HG03460 (cell line): ENCODE results near the gene PCDHA5.
"Not testable (repeated sequence)": the region's sequence is repeated elsewhere in the genome, so short reads cannot be mapped to it uniquely, and the experiment has no call there.

Experiments
- ATAC-seq: cut with Tn5 transposase; IDR thresholded peaks from one replicate; pipeline ENCODE4 v1.9.1; 2021; ENCODE audit not compliant: unreplicated experiment

Gene PCDHA5

GRCh38 chr5:140821375-140822280 is at the start of gene PCDHA5:
TSS of gene PCDHA5 (plus strand) at chr5:140821613.
- ATAC-seq, result no peak

- ATAC-seq, result no peak
Measured at GRCh38 chr5:140780512-140780911, 40.9 kb upstream of the PCDHA5 start.

GRCh38 chr5:140785905-140786686 is 35.3 kb upstream of the PCDHA5 start, which contains the start of gene PCDHA1:
TSS of gene PCDHA1 (plus strand) at chr5:140786140.
- no peak for ATAC-seq

GRCh38 chr5:140787422-140787821 is 34.0 kb upstream of the PCDHA5 start:
- ATAC-seq, result not testable (repeated sequence)

- ATAC-seq, result not testable (repeated sequence)
Measured at GRCh38 chr5:140787849-140788504, 33.4 kb upstream of the PCDHA5 start.

- ATAC-seq, result no peak
Measured at GRCh38 chr5:140791089-140791488, 30.3 kb upstream of the PCDHA5 start.

- no peak for ATAC-seq
Measured at GRCh38 chr5:140794595-140795258, 26.7 kb upstream of the PCDHA5 start, which contains the start of gene PCDHA2. TSS of gene PCDHA2 (plus strand) at chr5:140794852.

GRCh38 chr5:140795259-140795641 is 26.2 kb upstream of the PCDHA5 start:
- no peak for ATAC-seq

GRCh38 chr5:140796072-140796717 is 25.2 kb upstream of the PCDHA5 start:
- ATAC-seq, result not testable (repeated sequence)

GRCh38 chr5:140796718-140797095 is 24.7 kb upstream of the PCDHA5 start:
- ATAC-seq, result no peak

GRCh38 chr5:140800816-140801493 is 20.5 kb upstream of the PCDHA5 start, which contains the start of gene PCDHA3:
TSS of gene PCDHA3 (plus strand) at chr5:140801057.
- ATAC-seq, result no peak

GRCh38 chr5:140801494-140801841 is 19.9 kb upstream of the PCDHA5 start:
- ATAC-seq, result no peak

GRCh38 chr5:140802381-140802780 is 19.0 kb upstream of the PCDHA5 start:
- ATAC-seq, result not testable (repeated sequence)

GRCh38 chr5:140802781-140803271 is 18.6 kb upstream of the PCDHA5 start:
- no peak for ATAC-seq

GRCh38 chr5:140806834-140807775 is 14.3 kb upstream of the PCDHA5 start, which contains the start of gene PCDHA4:
TSS of gene PCDHA4 (plus strand) at chr5:140807068.
- no peak for ATAC-seq

- not testable (repeated sequence) for ATAC-seq
Measured at GRCh38 chr5:140808241-140808888, 13.0 kb upstream of the PCDHA5 start.

GRCh38 chr5:140808889-140809291 is 12.5 kb upstream of the PCDHA5 start:
- no peak for ATAC-seq

- ATAC-seq, result no peak
Measured at GRCh38 chr5:140822281-140822629, 842 bp downstream of the PCDHA5 start.
